ENCODE measurements around the gene CHAT.

The CHAT gene

DNA sequence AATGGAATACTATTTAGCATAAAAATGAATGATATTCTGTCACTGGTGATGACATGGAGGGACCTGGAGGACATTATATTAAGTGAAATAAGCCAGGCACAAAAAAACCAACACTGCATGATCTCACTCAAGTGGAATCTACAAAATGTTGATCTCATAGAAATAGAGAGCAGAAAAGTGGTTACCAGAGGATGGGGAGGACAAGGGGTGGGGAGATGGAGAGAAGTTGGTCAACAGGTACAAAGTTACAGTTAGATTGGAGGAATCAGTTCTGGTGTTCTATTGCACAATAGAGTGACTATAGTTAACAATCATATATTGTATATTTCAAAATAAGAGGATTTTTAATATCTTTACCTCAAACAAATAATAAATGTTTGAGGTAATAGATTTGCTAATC, 28.4 kb upstream of the CHAT start:
- no peak overlapping the region for H3K27ac ChIP-seq (ENCODE audit: low read length)
- H3K9ac ChIP-seq (ENCODE audit: low read length) = no peak overlapping the region

DNA sequence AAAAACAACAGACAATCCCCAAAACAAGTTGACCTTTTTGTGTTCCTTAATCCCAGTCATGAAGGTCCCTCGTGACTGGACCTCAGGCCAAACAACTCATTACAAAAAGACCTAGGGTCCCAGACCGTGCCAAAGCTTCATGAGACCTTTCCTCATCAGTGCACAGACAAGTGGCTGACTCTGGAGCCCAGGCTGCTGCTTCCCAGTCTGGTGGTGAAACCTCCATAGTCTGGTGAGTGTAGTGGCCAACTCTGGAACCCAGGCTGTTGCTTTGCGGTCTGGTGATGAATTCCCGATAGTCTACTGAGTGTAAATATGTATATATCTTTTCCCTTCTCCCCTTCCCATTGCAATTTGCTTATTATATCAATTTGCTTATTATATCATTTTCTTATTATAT, 25.9 kb upstream of the CHAT start:
- H3K27me3 ChIP-seq (ENCODE audit: control insufficient read depth, insufficient read depth, low read length) = no peaks in the 10 kb centered on the region
- H3K4me3 ChIP-seq (ENCODE audit: low read length) = no peak overlapping the region
- H3K9me3 ChIP-seq (ENCODE audit: control insufficient read depth, low read depth, low read length) = no peaks in the 10 kb centered on the region
- H3K27ac ChIP-seq (ENCODE audit: low read length) = no peak overlapping the region
- H3K36me3 ChIP-seq (ENCODE audit: control insufficient read depth, low read depth, low read length) = no peaks in the 10 kb centered on the region
- no peaks in the 10 kb centered on the region for H3K4me1 ChIP-seq (ENCODE audit: control insufficient read depth, low read depth, low read length)
- no peak overlapping the region for H3K9ac ChIP-seq (ENCODE audit: low read length)

More for the DNA sequence above, 28.4 kb upstream of the CHAT start:
- H3K9me3 ChIP-seq (ENCODE audit: control insufficient read depth, low read depth, low read length) = no peaks in the 10 kb centered on the region
- H3K4me3 ChIP-seq (ENCODE audit: low read length) = no peak overlapping the region
- H3K4me1 ChIP-seq (ENCODE audit: control insufficient read depth, low read depth, low read length) = no peaks in the 10 kb centered on the region
- no peaks in the 10 kb centered on the region for H3K27me3 ChIP-seq (ENCODE audit: control insufficient read depth, insufficient read depth, low read length)
- no peaks in the 10 kb centered on the region for H3K36me3 ChIP-seq (ENCODE audit: control insufficient read depth, low read depth, low read length)

DNA sequence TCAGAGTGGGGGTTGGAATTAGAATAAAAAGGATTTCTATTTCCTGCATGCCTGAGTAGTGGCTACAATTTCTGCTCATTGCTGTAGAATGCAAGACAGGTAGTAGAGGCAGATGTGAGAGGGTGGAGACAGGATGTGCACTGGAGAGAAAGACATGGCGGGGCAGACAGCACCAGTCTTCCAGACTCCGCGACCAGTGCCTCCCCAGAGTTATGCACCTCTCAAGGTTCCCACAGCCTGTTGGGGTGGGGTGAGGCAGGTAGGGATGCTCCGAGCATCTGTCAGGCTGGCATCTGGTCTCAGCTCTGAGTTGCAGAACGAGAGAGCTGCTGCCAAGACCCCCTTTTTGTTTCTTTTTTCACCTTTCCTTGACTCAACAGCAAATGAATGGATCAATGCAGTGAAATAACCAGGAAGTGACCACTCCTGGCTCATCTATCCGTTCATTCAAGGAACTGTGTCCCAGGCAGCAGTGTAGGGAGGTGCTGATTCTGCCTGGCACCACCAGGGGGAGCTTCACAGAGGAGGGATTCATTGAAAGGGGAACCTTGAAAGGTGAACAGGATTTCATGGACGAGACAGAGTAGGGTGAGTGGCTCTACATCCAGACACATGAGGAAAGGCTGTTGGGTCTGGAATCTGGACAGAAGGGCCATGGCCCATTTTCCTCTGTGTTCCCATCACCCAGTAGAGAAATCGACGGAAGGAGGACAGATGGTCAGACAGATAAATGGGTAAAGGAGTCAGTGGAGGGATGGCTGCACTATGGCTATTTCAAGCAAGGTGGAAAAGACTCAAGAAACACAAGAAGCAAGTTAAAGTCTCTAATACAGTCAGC, 20.9 kb upstream of the CHAT start:
- H3K27me3 ChIP-seq (ENCODE audit: control insufficient read depth, insufficient read depth, low read length) = no peaks in the 10 kb centered on the region
- no peaks in the 10 kb centered on the region for H3K9me3 ChIP-seq (ENCODE audit: control insufficient read depth, low read depth, low read length)
- H3K4me3 ChIP-seq (ENCODE audit: low read length) = no peak overlapping the region
- H3K4me1 ChIP-seq (ENCODE audit: control insufficient read depth, low read depth, low read length) = peaks cover 4% of the 10 kb centered on the region
- no peaks in the 10 kb centered on the region for H3K36me3 ChIP-seq (ENCODE audit: control insufficient read depth, low read depth, low read length)
- H3K27ac ChIP-seq (ENCODE audit: low read length) = no peak overlapping the region
- H3K9ac ChIP-seq (ENCODE audit: low read length) = no peak overlapping the region

DNA sequence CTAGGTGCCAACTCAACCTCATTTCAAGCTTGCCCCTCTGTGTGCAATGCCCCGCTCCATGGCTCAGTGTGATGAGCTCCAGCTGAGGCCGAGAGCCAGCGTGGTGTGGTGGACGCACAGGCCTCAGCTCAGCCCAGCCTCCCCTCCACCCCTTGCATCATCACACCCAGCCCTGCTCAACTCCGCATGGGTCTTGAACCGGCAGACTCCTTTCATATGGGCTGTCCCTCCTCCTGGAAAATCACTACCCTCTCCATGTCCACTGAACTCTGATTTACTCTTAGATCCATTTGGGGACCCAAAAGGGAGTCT, 20.3 kb upstream of the CHAT start:
- Histone ChIP-seq H3K4me1 (ENCODE audit: control insufficient read depth, low read depth, low read length) (peaks cover 4% of the 10 kb centered on the region), H3K27me3 (ENCODE audit: control insufficient read depth, insufficient read depth, low read length) (no peaks in the 10 kb centered on the region), H3K9ac (ENCODE audit: low read length) (no peak overlapping the region), H3K9me3 (ENCODE audit: control insufficient read depth, low read depth, low read length) (no peaks in the 10 kb centered on the region), H3K4me3 (ENCODE audit: low read length) (no peak overlapping the region), H3K36me3 (ENCODE audit: control insufficient read depth, low read depth, low read length) (no peaks in the 10 kb centered on the region), H3K27ac (ENCODE audit: low read length) (no peak overlapping the region)

DNA sequence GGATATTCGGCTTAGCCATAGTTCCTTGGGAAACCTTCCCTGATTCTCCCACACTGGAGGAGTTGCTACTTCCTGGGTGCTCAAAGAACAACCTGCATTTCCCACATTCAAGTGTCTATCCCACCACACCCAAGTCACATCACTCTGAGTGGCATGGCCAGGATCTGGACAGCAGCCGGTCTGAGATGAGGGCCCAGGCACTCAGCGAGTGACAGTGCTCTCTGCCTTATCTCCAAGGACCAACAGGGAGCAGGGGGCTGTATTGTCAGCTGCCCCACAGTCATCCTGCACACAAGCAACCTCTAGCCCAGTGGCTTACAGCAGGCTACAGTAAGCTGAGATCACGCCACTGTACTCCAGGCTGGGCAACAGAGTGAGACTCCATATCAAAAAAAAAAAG, 19.8 kb upstream of the CHAT start:
- Histone ChIP-seq H3K27me3 (ENCODE audit: control insufficient read depth, insufficient read depth, low read length) (no peaks in the 10 kb centered on the region), H3K9ac (ENCODE audit: low read length) (no peak overlapping the region), H3K27ac (ENCODE audit: low read length) (no peak overlapping the region), H3K4me1 (ENCODE audit: control insufficient read depth, low read depth, low read length) (peaks cover 4% of the 10 kb centered on the region), H3K9me3 (ENCODE audit: control insufficient read depth, low read depth, low read length) (no peaks in the 10 kb centered on the region), H3K36me3 (ENCODE audit: control insufficient read depth, low read depth, low read length) (no peaks in the 10 kb centered on the region), H3K4me3 (ENCODE audit: low read length) (no peak overlapping the region)

DNA sequence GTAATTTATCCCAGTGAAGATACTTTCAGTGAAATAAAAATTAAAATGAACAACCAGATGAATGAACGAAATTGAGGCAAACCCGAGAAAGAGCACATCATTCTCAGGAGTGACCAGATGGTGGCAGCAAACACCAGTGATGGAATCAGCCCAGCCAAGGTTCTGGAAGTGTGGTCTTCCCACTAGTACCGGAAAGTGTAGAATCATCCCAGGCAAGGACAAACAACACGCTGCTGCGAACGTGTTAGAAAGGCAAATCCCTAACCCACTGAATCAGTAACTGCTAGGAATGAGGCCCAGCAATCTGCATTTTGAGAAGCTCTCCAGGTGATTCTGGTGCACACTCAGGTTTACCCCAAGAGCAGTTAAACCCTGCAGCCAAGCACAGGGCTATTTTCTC, 19.2 kb upstream of the CHAT start:
- Histone ChIP-seq H3K27ac (ENCODE audit: low read length) (no peak overlapping the region), H3K27me3 (ENCODE audit: control insufficient read depth, insufficient read depth, low read length) (no peaks in the 10 kb centered on the region), H3K4me3 (ENCODE audit: low read length) (no peak overlapping the region), H3K9ac (ENCODE audit: low read length) (no peak overlapping the region), H3K4me1 (ENCODE audit: control insufficient read depth, low read depth, low read length) (peaks cover 4% of the 10 kb centered on the region), H3K36me3 (ENCODE audit: control insufficient read depth, low read depth, low read length) (no peaks in the 10 kb centered on the region), H3K9me3 (ENCODE audit: control insufficient read depth, low read depth, low read length) (no peaks in the 10 kb centered on the region)

DNA sequence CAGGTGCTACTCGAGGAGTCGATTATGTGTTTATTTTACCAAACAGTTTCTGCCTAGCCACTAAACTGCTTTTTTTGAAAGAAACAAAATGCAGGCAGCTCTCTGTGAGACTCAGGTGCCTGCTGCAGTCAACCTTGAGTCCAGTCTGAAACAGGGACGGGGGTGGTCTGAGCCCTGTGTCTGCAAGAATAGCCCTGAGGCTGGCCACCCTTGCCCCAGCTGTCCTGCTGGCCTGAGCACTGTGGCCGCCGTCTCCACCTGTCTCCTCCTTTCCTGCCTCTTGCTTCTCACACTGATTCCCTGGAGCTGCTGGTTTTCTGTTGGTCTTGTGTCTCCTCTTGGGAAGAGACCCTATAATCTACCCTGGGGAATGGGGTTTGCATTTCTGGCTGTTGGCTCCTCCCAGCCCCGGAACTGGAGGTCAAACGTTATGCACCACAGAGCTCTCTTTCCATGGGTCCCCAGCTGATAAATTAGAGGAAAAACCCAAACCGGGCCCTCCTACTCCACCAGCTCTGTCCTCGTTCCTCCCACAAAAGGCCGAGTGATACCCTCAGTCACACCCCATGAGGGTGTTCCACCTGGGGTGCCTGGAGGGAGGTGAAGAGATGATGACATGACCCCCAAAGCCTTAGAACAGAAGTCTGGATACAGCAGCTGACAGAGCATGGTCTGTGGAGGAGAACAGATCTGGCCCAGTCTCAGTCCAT, 18.7 kb upstream of the CHAT start:
- Histone ChIP-seq H3K4me1 (ENCODE audit: control insufficient read depth, low read depth, low read length) (peaks cover 4% of the 10 kb centered on the region), H3K4me3 (ENCODE audit: low read length) (no peak overlapping the region), H3K27ac (ENCODE audit: low read length) (no peak overlapping the region), H3K9ac (ENCODE audit: low read length) (no peak overlapping the region), H3K27me3 (ENCODE audit: control insufficient read depth, insufficient read depth, low read length) (no peaks in the 10 kb centered on the region), H3K9me3 (ENCODE audit: control insufficient read depth, low read depth, low read length) (no peaks in the 10 kb centered on the region), H3K36me3 (ENCODE audit: control insufficient read depth, low read depth, low read length) (no peaks in the 10 kb centered on the region)

DNA sequence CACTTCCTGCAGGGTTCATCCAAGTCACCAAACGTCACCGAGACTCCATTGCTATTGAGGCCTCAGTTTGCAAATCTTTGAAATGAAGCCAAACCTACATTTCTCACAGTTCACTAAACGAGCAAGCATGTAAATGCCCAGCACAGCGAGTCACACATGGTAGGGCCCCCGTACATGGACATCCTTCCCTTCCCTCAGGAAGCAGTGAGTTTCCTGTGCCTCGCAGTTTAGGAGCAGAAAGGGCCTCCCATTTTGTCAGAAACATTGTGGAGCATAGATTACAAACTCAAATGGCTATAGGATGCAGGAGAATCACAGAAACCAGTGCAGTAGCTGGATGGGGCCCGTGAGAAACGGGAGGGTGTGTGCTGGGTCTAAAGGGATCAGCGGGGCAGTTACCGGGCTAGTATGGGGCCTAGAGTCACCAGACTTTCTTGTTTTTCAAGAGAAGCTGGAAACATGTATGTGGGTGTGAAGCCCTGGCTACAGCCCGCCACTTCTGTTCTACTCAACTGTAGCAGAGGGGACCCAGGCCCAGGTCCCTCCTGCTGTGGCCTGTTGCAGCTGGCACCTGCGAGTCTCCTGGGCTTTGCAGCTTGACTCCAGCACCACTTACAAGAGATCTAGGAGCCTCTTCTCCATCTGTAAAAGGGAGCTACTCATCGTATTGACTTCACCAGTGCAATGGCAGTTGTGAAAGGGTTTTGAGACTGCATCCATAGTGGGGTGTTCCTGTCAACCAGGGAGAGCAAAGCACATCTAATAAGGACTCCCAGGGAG, 17.9 kb upstream of the CHAT start:
- no peak overlapping the region for H3K4me3 ChIP-seq (ENCODE audit: low read length)
- H3K9me3 ChIP-seq (ENCODE audit: control insufficient read depth, low read depth, low read length) = no peaks in the 10 kb centered on the region
- H3K27me3 ChIP-seq (ENCODE audit: control insufficient read depth, insufficient read depth, low read length) = no peaks in the 10 kb centered on the region
- H3K27ac ChIP-seq (ENCODE audit: low read length) = no peak overlapping the region
- H3K9ac ChIP-seq (ENCODE audit: low read length) = no peak overlapping the region
- H3K4me1 ChIP-seq (ENCODE audit: control insufficient read depth, low read depth, low read length) = peaks cover 4% of the 10 kb centered on the region
- no peaks in the 10 kb centered on the region for H3K36me3 ChIP-seq (ENCODE audit: control insufficient read depth, low read depth, low read length)

DNA sequence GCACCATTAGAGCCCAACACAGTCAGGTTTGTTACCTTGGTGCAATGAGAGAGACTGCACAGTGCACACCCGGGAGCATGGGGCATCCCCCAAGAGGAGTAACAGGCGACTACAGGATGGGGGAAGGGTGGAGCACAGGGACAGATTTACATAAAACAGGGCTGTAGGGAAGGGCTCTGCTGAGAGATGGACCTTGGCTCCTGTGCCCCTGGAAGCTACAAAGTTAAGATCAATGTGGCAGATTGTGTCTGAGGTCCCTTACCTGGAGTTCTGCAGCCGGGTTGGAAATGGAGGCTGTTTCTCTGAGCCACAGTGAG, 17.4 kb upstream of the CHAT start:
- Histone ChIP-seq H3K9ac (ENCODE audit: low read length) (no peak overlapping the region), H3K4me3 (ENCODE audit: low read length) (no peak overlapping the region), H3K27me3 (ENCODE audit: control insufficient read depth, insufficient read depth, low read length) (no peaks in the 10 kb centered on the region), H3K27ac (ENCODE audit: low read length) (no peak overlapping the region), H3K4me1 (ENCODE audit: control insufficient read depth, low read depth, low read length) (peaks cover 4% of the 10 kb centered on the region), H3K9me3 (ENCODE audit: control insufficient read depth, low read depth, low read length) (no peaks in the 10 kb centered on the region), H3K36me3 (ENCODE audit: control insufficient read depth, low read depth, low read length) (no peaks in the 10 kb centered on the region)

DNA sequence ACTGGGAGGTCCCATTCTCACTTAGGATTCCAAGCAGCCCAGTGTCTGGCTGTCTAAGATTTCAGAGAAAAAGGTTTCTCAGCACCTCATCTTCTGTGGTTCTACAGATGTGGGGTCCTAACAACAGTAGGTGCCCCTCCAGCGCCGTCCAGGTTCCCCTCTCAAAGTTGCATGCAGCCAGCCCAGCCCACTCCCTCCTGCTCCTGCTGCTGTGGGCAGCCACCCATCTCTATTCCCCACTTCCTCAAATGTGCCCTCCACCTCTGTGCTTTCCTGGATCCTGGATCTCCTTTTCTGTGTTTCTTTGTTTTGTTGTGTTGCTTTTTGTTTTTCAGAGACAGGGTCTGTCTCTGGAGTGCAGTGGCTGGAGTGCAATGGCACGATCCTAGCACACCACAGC, 17.0 kb upstream of the CHAT start:
- Histone ChIP-seq H3K9me3 (ENCODE audit: control insufficient read depth, low read depth, low read length) (no peaks in the 10 kb centered on the region), H3K36me3 (ENCODE audit: control insufficient read depth, low read depth, low read length) (no peaks in the 10 kb centered on the region), H3K9ac (ENCODE audit: low read length) (no peak overlapping the region), H3K4me3 (ENCODE audit: low read length) (no peak overlapping the region), H3K27me3 (ENCODE audit: control insufficient read depth, insufficient read depth, low read length) (peaks cover 3% of the 10 kb centered on the region), H3K4me1 (ENCODE audit: control insufficient read depth, low read depth, low read length) (peaks cover 4% of the 10 kb centered on the region), H3K27ac (ENCODE audit: low read length) (no peak overlapping the region)

DNA sequence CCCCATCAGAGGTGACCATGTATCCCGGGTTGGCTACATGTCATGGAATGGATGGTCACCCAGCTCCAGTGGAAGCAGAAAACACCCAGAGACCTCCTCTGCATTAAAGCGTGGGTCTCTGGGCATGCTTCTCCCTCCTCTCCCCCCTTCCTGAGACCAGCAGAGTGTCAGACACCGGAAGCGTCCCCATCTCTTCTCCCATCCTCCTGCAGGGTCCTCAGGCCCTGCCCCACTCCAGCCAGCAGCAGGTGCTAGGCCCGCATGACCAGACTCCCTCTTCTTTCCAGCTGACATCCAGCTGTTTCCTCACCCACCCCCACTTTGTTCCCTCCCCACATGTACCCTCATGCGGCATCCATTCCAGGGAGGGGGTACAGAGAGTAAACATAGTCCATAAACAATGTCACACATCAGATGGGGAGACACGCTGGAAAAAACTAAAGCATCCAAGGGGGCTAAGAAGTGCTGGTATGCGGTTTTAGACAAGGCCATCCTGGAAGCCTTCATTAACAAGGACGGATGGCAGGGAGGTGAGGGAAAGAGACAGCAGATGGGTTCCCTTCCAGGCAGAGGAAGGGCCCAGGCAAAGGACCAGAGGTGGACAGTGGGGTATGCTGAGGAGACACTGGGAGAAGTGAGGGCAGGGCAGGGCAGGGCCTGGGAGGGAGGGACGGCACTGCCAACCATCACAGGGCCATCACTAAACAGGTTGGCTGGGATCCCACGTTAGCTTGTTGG, 16.2 kb upstream of the CHAT start:
- peaks cover 4% of the 10 kb centered on the region for H3K4me1 ChIP-seq (ENCODE audit: control insufficient read depth, low read depth, low read length)
- no peak overlapping the region for H3K27ac ChIP-seq (ENCODE audit: low read length)
- H3K27me3 ChIP-seq (ENCODE audit: control insufficient read depth, insufficient read depth, low read length) = peaks cover 10% of the 10 kb centered on the region
- H3K36me3 ChIP-seq (ENCODE audit: control insufficient read depth, low read depth, low read length) = no peaks in the 10 kb centered on the region
- no peak overlapping the region for H3K4me3 ChIP-seq (ENCODE audit: low read length)
- no peak overlapping the region for H3K9ac ChIP-seq (ENCODE audit: low read length)
- no peaks in the 10 kb centered on the region for H3K9me3 ChIP-seq (ENCODE audit: control insufficient read depth, low read depth, low read length)
